GM12878 (cell line): Measurements from ENCODE around the gene RHOT1.

Experiments
- CTCF ChIP-seq, 3 experiments: IDR thresholded peaks in 2 of 3; conservative IDR thresholded peaks in 1 of 3; 2 replicates each; pipeline ENCODE4 v1.5.1; 2011; ENCODE audit warnings: low read depth in 3 of 3, low read length in 3 of 3, mild to moderate bottlenecking in 3 of 3, control low read depth in 2 of 3, moderate library complexity in 2 of 3, inconsistent platforms in 1 of 3, mixed read lengths in 1 of 3; ENCODE audit not compliant: control insufficient read depth in 2 of 3, insufficient read depth in 1 of 3; ENCODE audit errors: extremely low read depth in 1 of 3
- DPF2 ChIP-seq: fragments of 450-650 bp; IDR thresholded peaks from 2 replicates; pipeline ENCODE4 v1.6.1; 2017; ENCODE audit warnings: mild to moderate bottlenecking
- E2F4 ChIP-seq: IDR thresholded peaks from 2 replicates; pipeline ENCODE4 v1.6.1; 2012; ENCODE audit warnings: low read depth, low read length, improper control_type of control experiment
- ETV6 ChIP-seq, 2 experiments: fragments of 450-650 bp in 1 of 2; IDR thresholded peaks in 1 of 2; conservative IDR thresholded peaks in 1 of 2; 2 replicates each; pipeline ENCODE4 v1.6.1; 2014; ENCODE audit warnings: antibody characterized with exemption in 1 of 2, borderline replicate concordance in 1 of 2, low read depth in 1 of 2, mild to moderate bottlenecking in 1 of 2, moderate library complexity in 1 of 2
- EZH2 ChIP-seq: IDR thresholded peaks from 2 replicates; pipeline ENCODE4 v1.6.1; 2012; ENCODE audit warnings: low read depth, mild to moderate bottlenecking, control low read depth, inconsistent platforms, low read length, borderline replicate concordance; ENCODE audit not compliant: control insufficient read depth
- JUNB ChIP-seq: IDR thresholded peaks from 2 replicates; pipeline ENCODE4 v1.6.1; 2016; ENCODE audit warnings: antibody characterized with exemption, mild to moderate bottlenecking
- MAX ChIP-seq: IDR thresholded peaks from 2 replicates; pipeline ENCODE4 v1.6.1; 2012; ENCODE audit warnings: low read depth, low read length, improper control_type of control experiment
- PBX3 ChIP-seq: IDR thresholded peaks from 2 replicates; pipeline ENCODE4 v1.6.1; 2011; ENCODE audit warnings: mild to moderate bottlenecking, low read depth, low read length, moderate library complexity; ENCODE audit not compliant: insufficient replicate concordance
- SIN3A ChIP-seq: IDR thresholded peaks from 2 replicates; pipeline ENCODE4 v1.6.1; 2012; ENCODE audit warnings: low read depth, low read length, improper control_type of control experiment
- SMC3 ChIP-seq: IDR thresholded peaks from 2 replicates; pipeline ENCODE4 v1.6.1; 2011; ENCODE audit warnings: low read length, improper control_type of control experiment, borderline replicate concordance
- TAF1 ChIP-seq: IDR thresholded peaks from 2 replicates; pipeline ENCODE4 v1.6.1; 2011; ENCODE audit warnings: mild to moderate bottlenecking, low read depth, low read length, borderline replicate concordance
- ZBED1 ChIP-seq: IDR thresholded peaks from 2 replicates; pipeline ENCODE4 v1.6.1; 2016; ENCODE audit warnings: borderline replicate concordance
- ZBTB40 ChIP-seq: fragments of 450-650 bp; IDR thresholded peaks from 2 replicates; pipeline ENCODE4 v1.6.1; 2016; ENCODE audit warnings: mild to moderate bottlenecking, moderate library complexity, borderline replicate concordance

GRCh38 chr17:32261936-32262510, 119.7 kb downstream of the RHOT1 start:
- TF ChIP-seq TAF1 (no peak), ZBTB40 (no peak), E2F4 (no peak), CTCF (IDR thresholded peaks at IDR 0.05 in 2 of 3, conservative IDR thresholded peaks at IDR 0.05 in 1 of 3; ENCODE audit: control insufficient read depth in 2 of 3, extremely low read depth in 1 of 3, insufficient read depth in 1 of 3, low read depth in 3 of 3, low read length in 3 of 3) (no peak), DPF2 (no peak), SIN3A (no peak), JUNB (no peak), SMC3 (no peak), MAX (no peak), ETV6 (conservative IDR thresholded peaks at IDR 0.05 in 1 of 2, IDR thresholded peaks at IDR 0.05 in 1 of 2; ENCODE audit: borderline replicate concordance in 1 of 2, low read depth in 1 of 2) (no peak), EZH2 (no peak), PBX3 (no peak), ZBED1 (no peak)
